Keratinocyte (primary cell): Measurements from ENCODE around the gene SZT2. TPM values are rescaled to one million over a fixed set of nuclear protein-coding genes. Genes with fewer than 3 reads are reported as not detected.
A peak's percentile ranks its signal among the peaks of the same experiment; 100 is the strongest.

Experiments
- DNase-seq: peaks from one replicate; pipeline ENCODE4 v3.0.0-alpha.2; 2011; ENCODE audit warnings: low read depth, missing footprints, low spot score
- FAIRE-seq: peaks from 2 replicates; lab custom pipeline; 2011; peaks lifted over from hg19 to GRCh38; lab: Jason Lieb, UNC
- H2AFZ ChIP-seq: 2 replicates; pipeline ENCODE4 v1.6.0; 2012; ENCODE audit warnings: low read length, control low read depth, inconsistent platforms; ENCODE audit not compliant: control insufficient read depth
- H3K27ac ChIP-seq: 2 replicates; pipeline ENCODE4 v1.5.1; 2011; ENCODE audit warnings: low read length; ENCODE audit not compliant: control insufficient read depth, insufficient read depth
- H3K27me3 ChIP-seq: 3 replicates; pipeline ENCODE4 v1.6.0; 2011; ENCODE audit warnings: low read length; ENCODE audit not compliant: control insufficient read depth, insufficient read depth; ENCODE audit errors: extremely low read depth
- H3K36me3 ChIP-seq, 2 experiments: 2 replicates in 1 of 2; 3 replicates in 1 of 2; pipeline ENCODE4 v1.5.1; 2011; ENCODE audit warnings: low read length in 2 of 2, mild to moderate bottlenecking in 1 of 2; ENCODE audit not compliant: control insufficient read depth in 2 of 2, insufficient read depth in 2 of 2; ENCODE audit errors: extremely low read depth in 1 of 2
- H3K4me1 ChIP-seq: 3 replicates; pipeline ENCODE4 v1.5.1; 2011; ENCODE audit warnings: low read length; ENCODE audit not compliant: control insufficient read depth, insufficient read depth; ENCODE audit errors: extremely low read depth
- H3K4me2 ChIP-seq: 3 replicates; pipeline ENCODE4 v1.6.0; 2011; ENCODE audit warnings: low read depth, low read length; ENCODE audit not compliant: control insufficient read depth, insufficient read depth; ENCODE audit errors: extremely low read depth
- H3K4me3 ChIP-seq, 3 experiments: fragments of 200-600 bp in 1 of 3; sonication (generic) in 1 of 3; 2 replicates in 2 of 3; 3 replicates in 1 of 3; pipeline ENCODE4 v1.5.1; 2011 to 2016; ENCODE audit warnings: low read length in 3 of 3, mild to moderate bottlenecking in 3 of 3, control low read depth in 2 of 3, inconsistent platforms in 1 of 3, low read depth in 1 of 3, mixed read lengths in 1 of 3, mixed run types in 1 of 3, moderate library complexity in 1 of 3; ENCODE audit not compliant: control insufficient read depth in 2 of 3, insufficient read depth in 2 of 3; ENCODE audit errors: extremely low read depth in 1 of 3
- H3K79me2 ChIP-seq: 2 replicates; pipeline ENCODE4 v1.6.0; 2012; ENCODE audit warnings: low read length; ENCODE audit not compliant: control insufficient read depth, insufficient read depth
- H3K9ac ChIP-seq: 3 replicates; pipeline ENCODE4 v1.6.0; 2011; ENCODE audit warnings: low read length; ENCODE audit not compliant: control insufficient read depth, insufficient read depth; ENCODE audit errors: extremely low read depth
- H3K9me1 ChIP-seq: 3 replicates; pipeline ENCODE4 v1.6.0; 2011; ENCODE audit warnings: low read length; ENCODE audit not compliant: control insufficient read depth, insufficient read depth; ENCODE audit errors: extremely low read depth
- H3K9me3 ChIP-seq: 2 replicates; pipeline ENCODE4 v1.5.1; 2012; ENCODE audit warnings: low read depth, low read length; ENCODE audit not compliant: control insufficient read depth
- H4K20me1 ChIP-seq: 3 replicates; pipeline ENCODE4 v1.6.0; 2011; ENCODE audit warnings: low read length; ENCODE audit not compliant: control insufficient read depth, insufficient read depth; ENCODE audit errors: extremely low read depth
- CTCF ChIP-seq, 3 experiments: IDR thresholded peaks in 1 of 3; conservative IDR thresholded peaks in 1 of 3; optimal IDR thresholded peaks in 1 of 3; 2 replicates in 2 of 3; 3 replicates in 1 of 3; pipeline versions ENCODE3 to v1.5.1; 2011; ENCODE audit warnings: low read length in 3 of 3, mild to moderate bottlenecking in 3 of 3, moderate library complexity in 2 of 3, control low read depth in 1 of 3, inconsistent platforms in 1 of 3; ENCODE audit not compliant: insufficient read depth in 2 of 3; ENCODE audit errors: extremely low read depth in 1 of 3
- EZH2 ChIP-seq: IDR thresholded peaks from one replicate; pipeline ENCODE4 v1.6.1; 2012; ENCODE audit warnings: inconsistent platforms, mild to moderate bottlenecking, low read length, moderate library complexity
- dilution Hi-C: fragments of 300-500 bp; cut with MboI; formaldehyde crosslinking; loops from one replicate; pipeline ENCODE4 v1.7.0; 2020; ENCODE audit warnings: low sequenced_read_pairs; ENCODE audit not compliant: extremely low pct_ligation_motif_present
- polyA plus RNA-seq, 5 experiments: library from polyadenylated mRNA; depleted of rRNA in 3 of 5; stranded (reverse) in 3 of 5; stranded (forward) in 1 of 5; unstranded in 1 of 5; fragments of >200 nt; gene quantifications; 1 replicate in 1 of 5; 2 replicates in 3 of 5; 3 replicates in 1 of 5; pipeline versions ENCODE4 v1.2.1 to v1.2.3, GENCODE V29; 2011 to 2012; ENCODE audit warnings: missing spikeins in 2 of 5, low read depth in 1 of 5, low replicate concordance in 1 of 5

SZT2 gene
- polyA plus RNA-seq, 1 donor (not counting 4 experiments of a cell fraction or from before 2014, with no cell fraction given): 6.1 TPM

GRCh38 chr1:43386676-43387075 lies 3.0 kb upstream of the SZT2 start:
- no peaks in the 10 kb centered on the region for H3K9me1 ChIP-seq
- no peak overlapping the region for H2AFZ ChIP-seq
- no peaks in the 10 kb centered on the region for H3K9me3 ChIP-seq
- H3K4me2 ChIP-seq: no peak overlapping the region
- TF ChIP-seq EZH2: no peak
- no peak for TF ChIP-seq CTCF (optimal IDR thresholded peaks at IDR 0.05 in 1 of 3, IDR thresholded peaks at IDR 0.05 in 1 of 3, conservative IDR thresholded peaks at IDR 0.05 in 1 of 3; ENCODE audit: extremely low read depth in 1 of 3, insufficient read depth in 2 of 3, low read length in 3 of 3)
- DNase-seq (no peak), FAIRE-seq (no peak)
- peaks cover 37% of the 10 kb centered on the region for H3K79me2 ChIP-seq
- dilution Hi-C loops: no loop called here
- no peak overlapping the region for H3K9ac ChIP-seq
- H3K36me3 ChIP-seq: peaks cover 38 to 49% of the 10 kb centered on the region in 2 experiments
- no peak overlapping the region for H3K4me3 ChIP-seq
- peaks cover 16% of the 10 kb centered on the region for H3K4me1 ChIP-seq
- no peaks in the 10 kb centered on the region for H4K20me1 ChIP-seq
- no peak overlapping the region for H3K27ac ChIP-seq
- H3K27me3 ChIP-seq: no peaks in the 10 kb centered on the region

- no peak overlapping the region for H3K9ac ChIP-seq
- peaks cover 42% of the 10 kb centered on the region for H3K79me2 ChIP-seq
- TF ChIP-seq CTCF (optimal IDR thresholded peaks at IDR 0.05 in 1 of 3, IDR thresholded peaks at IDR 0.05 in 1 of 3, conservative IDR thresholded peaks at IDR 0.05 in 1 of 3; ENCODE audit: extremely low read depth in 1 of 3, insufficient read depth in 2 of 3, low read length in 3 of 3) (no peak), EZH2 (no peak)
- no peak overlapping the region for H2AFZ ChIP-seq
- peaks cover 16% of the 10 kb centered on the region for H3K4me1 ChIP-seq
- dilution Hi-C loops: no loop called here
- peak overlapping the region; percentile 93 for H3K4me2 ChIP-seq
- H3K9me1 ChIP-seq: no peaks in the 10 kb centered on the region
- no peaks in the 10 kb centered on the region for H3K27me3 ChIP-seq
- no peak for DNase-seq
- peaks cover 28 to 36% of the 10 kb centered on the region in 2 experiments for H3K36me3 ChIP-seq
- peak overlapping the region; percentile 74 for H3K27ac ChIP-seq
- no peak for FAIRE-seq
- peak overlapping the region in 1 of 3 experiments; percentile 95 for H3K4me3 ChIP-seq
- H3K9me3 ChIP-seq: no peaks in the 10 kb centered on the region
- no peaks in the 10 kb centered on the region for H4K20me1 ChIP-seq
Measured at GRCh38 chr1:43387976-43388599, 1.6 kb upstream of the SZT2 start.
